ENCODE data around the gene FASTKD2.

Gene FASTKD2

DNA sequence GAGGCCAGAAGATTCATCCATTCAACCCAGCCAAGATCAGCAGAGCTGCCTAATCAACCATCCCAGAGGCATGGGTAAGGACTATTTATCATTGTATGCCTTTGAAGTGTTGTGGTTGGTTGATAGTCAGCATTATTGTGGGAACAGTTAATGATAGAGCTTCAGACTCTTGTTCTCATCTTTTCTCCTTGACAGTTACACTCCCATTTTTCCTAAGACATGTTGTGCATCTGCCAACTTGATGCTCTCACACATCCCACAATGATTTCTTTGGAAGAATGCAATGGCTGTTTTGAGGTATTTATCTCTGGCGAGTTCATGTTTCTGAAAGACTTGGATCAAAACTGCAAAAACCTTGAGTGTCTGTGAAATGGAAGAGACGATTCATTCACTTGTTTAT, 55.4 kb downstream of the FASTKD2 start:
- H3K4me3 ChIP-seq: no peak overlapping the region
- no peak overlapping the region for H3K27ac ChIP-seq
- TF ChIP-seq, protein P1, sequence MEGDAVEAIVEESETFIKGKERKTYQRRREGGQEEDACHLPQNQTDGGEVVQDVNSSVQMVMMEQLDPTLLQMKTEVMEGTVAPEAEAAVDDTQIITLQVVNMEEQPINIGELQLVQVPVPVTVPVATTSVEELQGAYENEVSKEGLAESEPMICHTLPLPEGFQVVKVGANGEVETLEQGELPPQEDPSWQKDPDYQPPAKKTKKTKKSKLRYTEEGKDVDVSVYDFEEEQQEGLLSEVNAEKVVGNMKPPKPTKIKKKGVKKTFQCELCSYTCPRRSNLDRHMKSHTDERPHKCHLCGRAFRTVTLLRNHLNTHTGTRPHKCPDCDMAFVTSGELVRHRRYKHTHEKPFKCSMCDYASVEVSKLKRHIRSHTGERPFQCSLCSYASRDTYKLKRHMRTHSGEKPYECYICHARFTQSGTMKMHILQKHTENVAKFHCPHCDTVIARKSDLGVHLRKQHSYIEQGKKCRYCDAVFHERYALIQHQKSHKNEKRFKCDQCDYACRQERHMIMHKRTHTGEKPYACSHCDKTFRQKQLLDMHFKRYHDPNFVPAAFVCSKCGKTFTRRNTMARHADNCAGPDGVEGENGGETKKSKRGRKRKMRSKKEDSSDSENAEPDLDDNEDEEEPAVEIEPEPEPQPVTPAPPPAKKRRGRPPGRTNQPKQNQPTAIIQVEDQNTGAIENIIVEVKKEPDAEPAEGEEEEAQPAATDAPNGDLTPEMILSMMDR (IDR thresholded peaks at IDR 0.05): no peak
- DNase-seq (ENCODE audit: low spot score): no peak

DNA sequence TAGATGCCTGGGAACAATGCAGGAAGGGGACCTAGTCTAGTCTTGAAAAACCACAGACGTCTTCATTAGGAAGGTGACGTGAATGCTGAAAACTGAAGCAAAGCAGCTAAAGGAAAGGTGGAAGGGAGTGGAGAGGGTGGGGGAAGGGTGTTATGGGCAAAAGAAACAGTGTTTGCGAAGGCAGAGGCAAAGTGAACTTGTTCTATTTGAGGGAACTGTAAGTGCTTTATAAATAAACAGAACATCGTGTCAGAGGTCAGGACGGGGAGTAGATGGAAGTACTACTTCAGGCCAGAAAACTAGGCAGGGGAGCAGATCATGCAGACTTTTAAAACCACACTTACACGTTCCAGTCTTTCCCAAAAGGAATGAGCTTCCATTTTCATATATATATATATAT, 57.8 kb downstream of the FASTKD2 start:
- H3K4me3 ChIP-seq: no peak overlapping the region
- DNase-seq (ENCODE audit: low spot score): no peak
- no peak overlapping the region for H3K27ac ChIP-seq
- TF ChIP-seq, protein P1 (IDR thresholded peaks at IDR 0.05): no peak

DNA sequence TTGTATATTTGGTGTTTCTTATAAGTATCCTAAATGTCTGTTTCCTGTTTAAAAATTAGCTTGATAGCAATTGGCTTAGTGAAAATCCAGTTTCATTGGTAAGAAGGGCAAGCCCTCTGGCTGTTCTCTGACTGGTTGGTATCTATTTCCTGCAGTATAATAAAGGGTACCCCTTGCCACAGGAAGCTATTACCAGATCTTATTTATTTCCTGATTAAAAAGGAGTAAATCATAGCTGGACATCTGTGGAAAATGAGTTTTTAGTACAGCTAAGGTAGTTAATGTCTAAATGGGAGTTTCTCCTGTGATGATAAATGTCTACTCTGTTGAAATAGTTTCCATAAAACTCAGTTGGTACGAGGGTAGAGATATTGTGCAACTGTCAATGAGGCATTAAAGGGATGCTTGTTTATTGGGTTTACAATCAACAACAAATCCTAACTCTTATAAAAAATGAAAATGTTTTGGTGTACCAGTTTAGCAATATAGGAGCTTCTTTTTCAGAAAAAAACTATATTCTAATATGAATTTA, 58.7 kb downstream of the FASTKD2 start:
- no peak for DNase-seq (ENCODE audit: low spot score)
- Histone ChIP-seq H3K27ac (no peak overlapping the region), H3K4me3 (no peak overlapping the region)
- TF ChIP-seq, protein P1 (IDR thresholded peaks at IDR 0.05): no peak

DNA sequence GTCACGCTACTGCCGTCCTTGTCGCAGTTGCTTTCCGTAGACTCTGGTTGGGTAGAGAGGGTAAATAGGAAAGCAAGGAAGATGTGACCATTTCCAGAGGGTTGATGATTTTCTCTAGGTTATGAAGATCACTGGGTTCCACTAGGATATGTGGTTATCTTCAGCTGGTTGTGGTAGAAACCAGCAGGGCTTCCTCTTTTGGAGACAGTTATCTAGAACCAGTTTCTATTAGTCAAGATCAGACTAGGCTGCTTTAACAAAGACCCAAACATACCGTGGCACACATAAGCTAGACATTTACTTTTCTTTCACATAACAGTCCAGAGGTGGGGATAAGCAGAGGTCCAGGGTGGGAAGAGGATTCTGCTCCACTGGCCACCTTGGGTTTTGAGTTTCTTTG, 59.6 kb downstream of the FASTKD2 start:
- no peak overlapping the region for H3K4me3 ChIP-seq
- TF ChIP-seq, protein P1 (IDR thresholded peaks at IDR 0.05): no peak
- H3K27ac ChIP-seq: no peak overlapping the region
- DNase-seq (ENCODE audit: low spot score): no peak

DNA sequence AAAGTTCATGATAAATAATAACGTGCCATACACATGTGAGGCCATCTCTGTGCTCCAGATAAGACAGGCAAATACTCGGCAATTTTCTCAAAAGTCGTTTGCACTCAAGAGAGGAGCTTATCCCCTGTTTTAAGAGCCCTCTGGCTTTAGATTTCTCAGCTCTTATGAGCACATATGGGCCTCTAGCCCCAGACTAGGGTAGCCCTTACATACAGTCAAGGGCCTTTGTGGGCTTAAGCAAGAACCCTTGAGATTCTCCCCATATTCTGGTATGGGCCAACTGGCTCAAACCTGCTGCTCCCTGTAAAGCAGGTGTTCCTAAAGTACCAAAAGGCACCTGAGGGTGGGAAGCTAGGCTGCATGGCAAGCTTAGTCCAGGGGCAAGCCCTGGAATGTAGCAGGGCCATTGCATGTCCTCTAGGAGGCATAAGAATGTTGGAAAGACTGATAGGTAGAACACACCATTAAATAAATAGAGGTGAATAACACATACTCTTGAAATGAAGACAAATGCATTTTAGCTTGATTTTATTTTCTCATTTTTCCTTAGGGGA, 66.1 kb downstream of the FASTKD2 start:
- no peak overlapping the region for H3K27ac ChIP-seq
- no peak overlapping the region for H3K4me3 ChIP-seq

DNA sequence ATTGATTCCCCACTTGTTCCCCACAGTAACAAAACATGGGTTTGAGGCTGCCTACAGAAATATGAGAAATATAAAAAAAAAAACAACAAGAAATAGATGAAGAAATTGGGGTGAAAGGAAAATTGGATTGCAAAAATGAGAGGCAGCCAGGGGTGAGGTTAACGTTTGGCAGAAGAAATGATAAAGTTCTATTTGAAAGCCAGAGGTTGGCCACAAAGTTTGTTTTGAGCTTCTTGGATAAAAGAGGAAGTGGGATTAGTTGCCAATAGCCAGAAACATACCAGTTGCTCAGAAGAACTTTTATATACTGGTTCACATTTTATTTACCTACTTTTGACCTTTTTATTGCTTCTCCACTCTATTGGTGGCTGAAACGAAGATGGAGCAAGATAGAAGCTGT, 67.5 kb downstream of the FASTKD2 start:
- TF ChIP-seq, protein P1 (IDR thresholded peaks at IDR 0.05): no peak
- H3K27ac ChIP-seq: no peak overlapping the region
- no peak for DNase-seq (ENCODE audit: low spot score)
- no peak overlapping the region for H3K4me3 ChIP-seq

More for the DNA sequence above, 66.1 kb downstream of the FASTKD2 start:
- DNase-seq (ENCODE audit: low spot score): no peak
- TF ChIP-seq, protein P1 (IDR thresholded peaks at IDR 0.05): no peak

DNA sequence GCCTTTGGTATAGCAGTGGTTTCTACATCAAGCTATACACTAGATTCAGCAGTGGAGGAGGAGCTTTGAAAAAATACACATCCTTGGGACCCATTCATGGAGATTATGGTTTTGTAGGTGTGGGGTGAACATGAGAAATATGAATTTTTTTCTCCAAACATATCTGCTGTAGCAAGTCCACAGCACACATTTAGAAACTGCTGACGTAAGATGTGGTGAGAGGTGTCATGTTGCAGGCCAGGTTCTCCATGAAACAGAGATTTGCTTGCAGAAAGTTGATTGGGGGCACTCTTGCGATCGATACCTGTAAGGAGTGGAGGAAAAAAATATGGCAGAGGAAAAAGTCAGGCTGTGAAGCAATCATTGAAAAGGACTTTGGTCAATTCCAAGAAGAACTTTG, 67.9 kb downstream of the FASTKD2 start:
- no peak overlapping the region for H3K4me3 ChIP-seq
- no peak for DNase-seq (ENCODE audit: low spot score)
- H3K27ac ChIP-seq: no peak overlapping the region
- TF ChIP-seq, protein P1 (IDR thresholded peaks at IDR 0.05): no peak
